Measurements from ENCODE around the gene HOXA3.

Gene HOXA3

DNA sequence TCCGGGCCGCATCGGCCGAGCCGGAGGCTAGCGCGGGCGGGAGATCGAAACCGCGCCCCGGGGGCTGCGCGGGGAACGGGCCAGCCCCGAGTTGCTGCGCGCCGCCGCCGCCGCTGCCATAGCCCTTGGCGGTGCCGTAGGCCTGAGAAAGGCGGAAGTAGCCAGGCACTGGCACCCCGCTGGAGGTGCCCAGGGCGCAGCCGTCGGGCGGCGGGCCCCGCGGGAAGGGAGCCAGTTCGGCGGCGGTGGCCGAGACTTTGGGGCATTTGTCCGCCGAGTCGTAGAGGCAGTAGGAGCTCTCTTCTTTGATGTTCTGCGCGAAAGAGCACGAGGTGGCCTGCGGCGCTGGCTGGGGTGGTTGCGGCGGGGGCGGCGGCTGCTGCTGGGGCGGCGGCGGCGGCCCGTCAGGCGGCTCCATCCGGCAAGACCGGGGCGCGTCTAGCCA, 21.1 kb upstream of the HOXA3 start:
- in situ Hi-C loops (cut with HindIII; ENCODE audit: low sequenced_read_pairs) = loop anchor here (25.0 kb wide), 1 partner anchor 1011 kb away; the partner anchor contains the start of gene NFE2L3
- TF ChIP-seq, protein P1, sequence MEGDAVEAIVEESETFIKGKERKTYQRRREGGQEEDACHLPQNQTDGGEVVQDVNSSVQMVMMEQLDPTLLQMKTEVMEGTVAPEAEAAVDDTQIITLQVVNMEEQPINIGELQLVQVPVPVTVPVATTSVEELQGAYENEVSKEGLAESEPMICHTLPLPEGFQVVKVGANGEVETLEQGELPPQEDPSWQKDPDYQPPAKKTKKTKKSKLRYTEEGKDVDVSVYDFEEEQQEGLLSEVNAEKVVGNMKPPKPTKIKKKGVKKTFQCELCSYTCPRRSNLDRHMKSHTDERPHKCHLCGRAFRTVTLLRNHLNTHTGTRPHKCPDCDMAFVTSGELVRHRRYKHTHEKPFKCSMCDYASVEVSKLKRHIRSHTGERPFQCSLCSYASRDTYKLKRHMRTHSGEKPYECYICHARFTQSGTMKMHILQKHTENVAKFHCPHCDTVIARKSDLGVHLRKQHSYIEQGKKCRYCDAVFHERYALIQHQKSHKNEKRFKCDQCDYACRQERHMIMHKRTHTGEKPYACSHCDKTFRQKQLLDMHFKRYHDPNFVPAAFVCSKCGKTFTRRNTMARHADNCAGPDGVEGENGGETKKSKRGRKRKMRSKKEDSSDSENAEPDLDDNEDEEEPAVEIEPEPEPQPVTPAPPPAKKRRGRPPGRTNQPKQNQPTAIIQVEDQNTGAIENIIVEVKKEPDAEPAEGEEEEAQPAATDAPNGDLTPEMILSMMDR (IDR thresholded peaks at IDR 0.05; ENCODE audit: low read depth, low read length, missing control alignments) = no peak
- DNase-seq (ENCODE audit: low read depth) = no peak
- H3K4me3 ChIP-seq (ENCODE audit: low read depth, low read length) = no peak overlapping the region

DNA sequence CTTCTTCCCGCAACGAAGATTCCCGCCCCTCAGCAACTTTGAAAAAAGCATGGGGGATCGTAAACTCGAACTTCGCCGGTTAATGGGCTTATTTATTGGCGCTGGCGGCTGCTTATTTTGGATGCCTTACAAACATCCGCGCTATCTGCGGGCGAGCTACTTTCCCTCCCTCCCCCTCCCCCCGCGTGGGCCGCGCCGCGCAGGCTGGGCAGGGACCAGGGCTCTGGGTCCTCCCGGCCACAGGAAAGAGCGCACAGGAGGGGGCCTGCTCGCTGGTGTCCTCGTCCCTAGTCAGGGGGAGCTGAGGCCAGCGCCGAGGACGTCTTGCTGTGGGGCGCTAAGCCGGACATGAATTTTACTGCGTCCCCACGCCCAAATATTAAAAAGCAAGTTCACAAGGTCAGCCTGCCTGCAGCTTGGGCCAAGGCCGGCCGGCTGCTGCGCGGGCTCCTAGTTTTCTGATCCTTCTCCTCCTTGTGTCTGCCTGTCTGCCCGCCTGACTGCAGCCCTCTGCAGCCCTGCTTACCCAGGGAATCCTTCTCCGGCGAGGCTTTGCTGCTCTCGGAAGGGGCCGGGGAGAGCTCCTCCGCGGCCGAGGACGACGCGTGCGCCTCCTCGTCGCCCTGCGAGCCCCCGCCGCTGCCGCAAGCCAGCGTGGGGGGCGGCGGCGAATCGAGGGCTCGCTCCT, 20.6 kb upstream of the HOXA3 start:
- TF ChIP-seq, protein P1 (IDR thresholded peaks at IDR 0.05; ENCODE audit: low read depth, low read length, missing control alignments) = no peak
- DNase-seq (ENCODE audit: low read depth) = no peak
- in situ Hi-C loops (cut with HindIII; ENCODE audit: low sequenced_read_pairs) = loop anchor here (25.0 kb wide), 1 partner anchor 1011 kb away; the partner anchor contains the start of gene NFE2L3
- no peak overlapping the region for H3K4me3 ChIP-seq (ENCODE audit: low read depth, low read length)

DNA sequence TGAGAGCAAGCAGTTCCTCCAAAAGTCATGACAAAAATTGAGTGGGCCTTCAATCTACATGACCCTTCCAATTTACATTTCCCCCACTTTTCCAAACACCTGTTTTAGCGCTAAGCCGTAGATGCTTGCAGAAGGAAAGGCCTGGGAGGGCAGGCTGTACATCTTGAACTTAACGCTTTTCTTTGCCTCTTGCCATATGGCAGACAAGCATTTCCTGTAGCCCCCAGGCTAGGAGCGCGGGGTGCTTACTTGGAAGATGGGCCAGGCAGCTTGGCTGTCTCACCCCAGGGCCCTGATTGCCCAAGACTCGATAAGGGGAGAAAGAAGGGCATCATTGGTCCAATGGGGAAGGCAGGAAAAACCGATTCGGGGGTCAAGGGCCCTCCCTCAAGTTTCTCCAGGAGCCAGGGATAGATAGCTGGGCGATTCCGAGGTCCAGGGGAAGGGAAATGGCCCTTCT, 20.0 kb upstream of the HOXA3 start:
- no peak overlapping the region for H3K4me3 ChIP-seq (ENCODE audit: low read depth, low read length)
- in situ Hi-C loops (cut with HindIII; ENCODE audit: low sequenced_read_pairs) = loop anchor here (25.0 kb wide), 1 partner anchor 1010 kb away; the partner anchor contains the start of gene NFE2L3
- DNase-seq (ENCODE audit: low read depth) = no peak
- TF ChIP-seq, protein P1 (IDR thresholded peaks at IDR 0.05; ENCODE audit: low read depth, low read length, missing control alignments) = no peak

DNA sequence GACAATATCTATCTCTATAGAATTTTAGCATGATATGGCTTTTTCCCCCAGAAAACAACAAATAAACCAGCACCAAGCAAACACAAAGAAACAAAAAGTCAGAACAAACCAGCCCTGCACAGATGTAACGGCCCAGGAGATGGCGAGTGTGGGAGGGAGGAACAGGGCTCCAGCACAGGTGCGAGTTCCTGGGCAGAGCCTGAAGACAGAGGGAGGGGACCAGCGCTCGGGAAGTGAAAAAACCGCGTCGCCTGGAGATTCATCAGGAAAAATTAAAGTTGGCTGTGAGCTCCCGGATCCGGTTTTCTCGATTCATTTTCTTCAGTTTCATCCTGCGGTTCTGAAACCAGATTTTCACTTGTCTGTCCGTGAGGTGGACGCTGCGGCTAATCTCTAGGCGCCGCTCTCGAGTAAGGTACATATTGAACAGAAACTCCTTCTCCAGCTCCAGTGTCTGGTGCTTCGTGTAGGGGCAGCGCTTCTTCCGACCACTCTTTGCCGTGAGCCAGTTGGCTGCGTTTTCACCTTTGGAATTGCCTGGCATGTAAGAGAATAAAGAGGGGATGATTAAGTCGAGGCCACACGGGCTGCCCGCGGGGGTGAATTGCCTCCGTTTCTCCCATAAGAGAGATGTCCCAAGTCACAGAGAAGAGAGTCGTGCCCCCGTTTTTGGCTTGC, 19.4 kb upstream of the HOXA3 start:
- H3K4me3 ChIP-seq (ENCODE audit: low read depth, low read length) = no peak overlapping the region
- no peak for DNase-seq (ENCODE audit: low read depth)
- TF ChIP-seq, protein P1 (IDR thresholded peaks at IDR 0.05; ENCODE audit: low read depth, low read length, missing control alignments) = no peak
- in situ Hi-C loops (cut with HindIII; ENCODE audit: low sequenced_read_pairs) = loop anchor here (25.0 kb wide), 1 partner anchor 1009 kb away; the partner anchor contains the start of gene NFE2L3

DNA sequence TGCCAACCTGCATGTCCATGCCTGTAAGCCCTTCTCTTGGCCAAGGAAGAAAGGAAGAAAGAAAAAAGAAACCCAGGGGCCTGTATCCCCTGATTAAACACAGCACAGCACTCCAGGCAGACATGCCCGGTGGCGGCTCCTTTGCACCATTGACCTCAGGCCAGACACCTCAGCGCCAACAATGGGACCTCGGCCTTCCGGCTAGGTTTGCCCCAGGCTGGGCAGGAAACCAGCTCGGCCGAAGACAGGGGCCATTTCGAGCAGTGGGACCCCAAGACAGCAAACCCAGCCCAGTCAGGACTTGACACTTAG, 18.9 kb upstream of the HOXA3 start:
- no peak for DNase-seq (ENCODE audit: low read depth)
- TF ChIP-seq, protein P1 (IDR thresholded peaks at IDR 0.05; ENCODE audit: low read depth, low read length, missing control alignments) = no peak
- in situ Hi-C loops (cut with HindIII; ENCODE audit: low sequenced_read_pairs) = loop anchor here (25.0 kb wide), 1 partner anchor 1009 kb away; the partner anchor contains the start of gene NFE2L3
- H3K4me3 ChIP-seq (ENCODE audit: low read depth, low read length) = no peak overlapping the region

DNA sequence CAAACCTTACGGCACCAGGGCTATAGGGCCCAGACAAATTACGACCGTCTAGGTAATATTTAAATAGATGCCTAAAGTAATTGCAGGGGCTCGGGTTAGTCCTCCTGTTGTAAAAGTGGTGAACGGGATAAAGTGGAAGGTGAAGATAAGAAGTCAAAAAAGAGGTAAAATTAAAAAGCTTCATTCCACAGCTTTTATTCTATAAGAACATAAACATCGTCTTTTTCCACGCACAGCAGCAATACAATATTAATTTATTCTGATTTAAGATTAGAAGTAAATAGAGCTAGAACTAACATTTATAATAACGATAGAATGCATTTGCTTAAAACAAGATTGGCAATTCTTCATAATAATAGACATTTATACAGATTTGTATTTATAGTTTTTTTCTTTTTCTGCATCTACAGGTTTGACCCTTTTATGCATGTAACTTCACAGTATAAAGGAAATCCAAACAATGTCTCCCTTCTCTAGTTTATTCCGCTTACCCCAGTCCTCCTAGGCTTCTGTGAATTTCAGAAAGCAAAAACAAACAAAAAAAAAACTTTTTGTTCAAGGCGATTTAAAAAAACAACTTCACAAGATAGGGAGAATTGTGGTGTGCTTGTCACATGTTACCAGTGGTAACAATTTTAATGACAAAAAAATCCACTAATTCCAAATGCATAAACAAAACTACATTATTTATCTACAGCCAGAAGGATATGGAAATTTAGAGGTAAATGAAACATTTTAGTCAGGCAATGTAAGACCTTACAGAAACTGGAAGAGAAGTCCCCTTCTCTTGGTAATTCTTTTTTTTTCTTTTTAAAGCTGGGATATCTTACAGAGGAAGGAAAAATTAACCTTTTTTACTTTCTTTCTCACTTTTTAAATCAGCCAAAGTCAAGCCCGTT, 18.3 kb upstream of the HOXA3 start:
- no peak for DNase-seq (ENCODE audit: low read depth)
- TF ChIP-seq, protein P1 (IDR thresholded peaks at IDR 0.05; ENCODE audit: low read depth, low read length, missing control alignments) = no peak
- in situ Hi-C loops (cut with HindIII; ENCODE audit: low sequenced_read_pairs) = loop anchor here (25.0 kb wide), 1 partner anchor 1008 kb away; the partner anchor contains the start of gene NFE2L3
- H3K4me3 ChIP-seq (ENCODE audit: low read depth, low read length) = no peak overlapping the region
